Keratinocyte (primary cell): ENCODE data around the gene GAD2.

Source experiments
- EZH2 ChIP-seq: IDR thresholded peaks from one replicate; pipeline ENCODE4 v1.6.1; 2012; ENCODE audit warnings: inconsistent platforms, mild to moderate bottlenecking, low read length, moderate library complexity
- TF ChIP-seq, protein P1 (sequence below), 3 experiments: IDR thresholded peaks in 1 of 3; conservative IDR thresholded peaks in 1 of 3; optimal IDR thresholded peaks in 1 of 3; 2 replicates in 2 of 3; 3 replicates in 1 of 3; pipeline versions ENCODE3 to v1.5.1; 2011; ENCODE audit warnings: low read length in 3 of 3, mild to moderate bottlenecking in 3 of 3, moderate library complexity in 2 of 3, control low read depth in 1 of 3, inconsistent platforms in 1 of 3; ENCODE audit not compliant: insufficient read depth in 2 of 3; ENCODE audit errors: extremely low read depth in 1 of 3

DNA sequence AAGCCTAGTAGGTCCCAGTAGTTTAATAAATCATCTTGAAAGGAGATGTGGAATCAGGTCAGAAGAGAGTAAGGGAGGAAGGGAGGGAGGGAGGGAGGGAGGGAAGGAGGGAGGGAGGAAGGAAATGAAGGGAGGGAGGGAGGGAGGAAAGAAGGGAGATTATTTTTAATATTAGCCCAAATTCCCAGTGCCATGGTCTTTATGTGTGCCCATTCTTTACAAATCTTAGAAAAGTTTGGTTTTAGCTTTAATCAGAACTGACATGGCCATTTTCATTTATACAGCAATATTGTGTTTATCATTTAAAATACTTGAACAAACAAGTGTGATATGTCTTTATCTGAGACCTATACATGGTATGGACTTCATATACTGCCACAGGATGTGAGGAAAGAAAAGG, 86.8 kb downstream of the GAD2 start:
- TF ChIP-seq EZH2: no peak
- TF ChIP-seq, protein P1, sequence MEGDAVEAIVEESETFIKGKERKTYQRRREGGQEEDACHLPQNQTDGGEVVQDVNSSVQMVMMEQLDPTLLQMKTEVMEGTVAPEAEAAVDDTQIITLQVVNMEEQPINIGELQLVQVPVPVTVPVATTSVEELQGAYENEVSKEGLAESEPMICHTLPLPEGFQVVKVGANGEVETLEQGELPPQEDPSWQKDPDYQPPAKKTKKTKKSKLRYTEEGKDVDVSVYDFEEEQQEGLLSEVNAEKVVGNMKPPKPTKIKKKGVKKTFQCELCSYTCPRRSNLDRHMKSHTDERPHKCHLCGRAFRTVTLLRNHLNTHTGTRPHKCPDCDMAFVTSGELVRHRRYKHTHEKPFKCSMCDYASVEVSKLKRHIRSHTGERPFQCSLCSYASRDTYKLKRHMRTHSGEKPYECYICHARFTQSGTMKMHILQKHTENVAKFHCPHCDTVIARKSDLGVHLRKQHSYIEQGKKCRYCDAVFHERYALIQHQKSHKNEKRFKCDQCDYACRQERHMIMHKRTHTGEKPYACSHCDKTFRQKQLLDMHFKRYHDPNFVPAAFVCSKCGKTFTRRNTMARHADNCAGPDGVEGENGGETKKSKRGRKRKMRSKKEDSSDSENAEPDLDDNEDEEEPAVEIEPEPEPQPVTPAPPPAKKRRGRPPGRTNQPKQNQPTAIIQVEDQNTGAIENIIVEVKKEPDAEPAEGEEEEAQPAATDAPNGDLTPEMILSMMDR (optimal IDR thresholded peaks at IDR 0.05 in 1 of 3, IDR thresholded peaks at IDR 0.05 in 1 of 3, conservative IDR thresholded peaks at IDR 0.05 in 1 of 3; ENCODE audit: extremely low read depth in 1 of 3, insufficient read depth in 2 of 3, low read length in 3 of 3): no peak
